ENCODE measurements around the gene TUT1.

DNA sequence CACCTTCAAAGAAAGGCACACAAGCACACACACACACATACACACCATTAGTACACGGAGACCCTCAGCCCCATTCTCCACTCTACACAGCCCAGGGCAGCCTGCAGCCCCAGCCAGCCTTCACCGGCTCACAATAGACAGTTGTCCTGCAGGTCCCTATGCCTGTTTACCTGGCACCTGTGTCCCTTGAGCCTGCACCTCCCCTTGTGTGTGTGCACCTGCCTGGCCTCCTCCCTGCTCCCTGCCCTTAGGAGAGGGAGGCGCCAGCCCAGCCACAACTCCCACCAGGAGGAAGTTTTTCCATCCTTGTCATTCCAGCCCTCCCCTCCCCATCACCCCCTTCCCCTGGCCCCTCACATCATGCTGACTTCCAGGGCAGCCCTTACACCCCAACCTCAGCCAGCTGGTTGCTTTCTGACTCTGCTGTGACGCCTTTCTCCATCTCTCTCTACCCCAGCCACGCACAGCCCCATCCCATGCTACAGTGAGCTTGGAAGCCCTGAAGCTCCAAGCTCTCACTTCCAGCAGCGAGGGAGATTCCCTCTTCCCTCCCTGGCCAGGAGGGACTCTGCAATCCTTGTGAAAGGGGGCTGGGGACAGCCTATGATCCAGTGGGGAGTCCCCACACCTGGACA, 49.1 kb downstream of the TUT1 start:
- TF ChIP-seq, protein P1, sequence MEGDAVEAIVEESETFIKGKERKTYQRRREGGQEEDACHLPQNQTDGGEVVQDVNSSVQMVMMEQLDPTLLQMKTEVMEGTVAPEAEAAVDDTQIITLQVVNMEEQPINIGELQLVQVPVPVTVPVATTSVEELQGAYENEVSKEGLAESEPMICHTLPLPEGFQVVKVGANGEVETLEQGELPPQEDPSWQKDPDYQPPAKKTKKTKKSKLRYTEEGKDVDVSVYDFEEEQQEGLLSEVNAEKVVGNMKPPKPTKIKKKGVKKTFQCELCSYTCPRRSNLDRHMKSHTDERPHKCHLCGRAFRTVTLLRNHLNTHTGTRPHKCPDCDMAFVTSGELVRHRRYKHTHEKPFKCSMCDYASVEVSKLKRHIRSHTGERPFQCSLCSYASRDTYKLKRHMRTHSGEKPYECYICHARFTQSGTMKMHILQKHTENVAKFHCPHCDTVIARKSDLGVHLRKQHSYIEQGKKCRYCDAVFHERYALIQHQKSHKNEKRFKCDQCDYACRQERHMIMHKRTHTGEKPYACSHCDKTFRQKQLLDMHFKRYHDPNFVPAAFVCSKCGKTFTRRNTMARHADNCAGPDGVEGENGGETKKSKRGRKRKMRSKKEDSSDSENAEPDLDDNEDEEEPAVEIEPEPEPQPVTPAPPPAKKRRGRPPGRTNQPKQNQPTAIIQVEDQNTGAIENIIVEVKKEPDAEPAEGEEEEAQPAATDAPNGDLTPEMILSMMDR (IDR thresholded peaks at IDR 0.05; ENCODE audit: low read depth, low read length), result no peak
- TF ChIP-seq EZH2phosphoT487 (IDR thresholded peaks at IDR 0.05; ENCODE audit: low read depth), result no peak
